HepG2 (cell line): Measurements from ENCODE around the gene NSMF. TPM values are rescaled to one million over a fixed set of nuclear protein-coding genes. Genes with fewer than 3 reads are reported as not detected.

Experiments
- ATF5 ChIP-seq: sonication (generic); formaldehyde crosslinking; IDR thresholded peaks from 2 replicates; pipeline ENCODE4 v1.4.0; 2020; ENCODE audit warnings: mild to moderate bottlenecking, low read depth, missing genetic modification reagents
- GTF3A ChIP-seq: sonication (generic); formaldehyde crosslinking; conservative IDR thresholded peaks from 2 replicates; pipeline ENCODE4 v1.4.0; 2020; ENCODE audit warnings: mild to moderate bottlenecking, missing genetic modification reagents
- MBD4 ChIP-seq: IDR thresholded peaks from 2 replicates; pipeline ENCODE4 v1.6.1; 2012; ENCODE audit warnings: low read length, inconsistent platforms, borderline replicate concordance
- TARDBP ChIP-seq: sonication (generic); formaldehyde crosslinking; IDR thresholded peaks from 2 replicates; pipeline ENCODE4 v1.8.0; 2022; ENCODE audit warnings: mild to moderate bottlenecking, missing genetic modification reagents
- TFAP4 ChIP-seq: sonication (generic); IDR thresholded peaks from 2 replicates; pipeline ENCODE4 v1.6.1; 2016; ENCODE audit warnings: low read depth, borderline replicate concordance
- UBTF ChIP-seq: sonication (generic); formaldehyde crosslinking; IDR thresholded peaks from 2 replicates; pipeline ENCODE4 v1.4.0; 2020; ENCODE audit warnings: mild to moderate bottlenecking, missing genetic modification reagents
- ZFP36L1 ChIP-seq: sonication (generic); formaldehyde crosslinking; IDR thresholded peaks from 2 replicates; pipeline ENCODE4 v1.8.0; 2022; ENCODE audit warnings: mild to moderate bottlenecking, missing genetic modification reagents, moderate library complexity
- ZNF333 ChIP-seq: sonication (generic); formaldehyde crosslinking; IDR thresholded peaks from 2 replicates; pipeline ENCODE4 v1.4.0; 2020; ENCODE audit warnings: mild to moderate bottlenecking, missing genetic modification reagents, borderline replicate concordance
- ZNF446 ChIP-seq: sonication (generic); formaldehyde crosslinking; IDR thresholded peaks from 2 replicates; pipeline ENCODE4 v1.5.0; 2020; ENCODE audit warnings: mild to moderate bottlenecking, missing genetic modification reagents
- ZNF546 ChIP-seq: sonication (generic); formaldehyde crosslinking; conservative IDR thresholded peaks from 2 replicates; pipeline ENCODE4 v1.8.1; 2023; ENCODE audit warnings: mild to moderate bottlenecking, missing genetic modification reagents
- ZNF569 ChIP-seq: sonication (generic); formaldehyde crosslinking; IDR thresholded peaks from 2 replicates; pipeline ENCODE4 v1.5.0; 2020; ENCODE audit warnings: mild to moderate bottlenecking, missing genetic modification reagents, moderate library complexity, borderline replicate concordance
- ZNF710 ChIP-seq: sonication (generic); formaldehyde crosslinking; IDR thresholded peaks from 2 replicates; pipeline ENCODE4 v1.5.0; 2020; ENCODE audit warnings: mild to moderate bottlenecking, missing genetic modification reagents, borderline replicate concordance
- ZNF850 ChIP-seq: sonication (generic); formaldehyde crosslinking; conservative IDR thresholded peaks from 2 replicates; pipeline ENCODE4 v1.9.0; 2021; ENCODE audit warnings: mild to moderate bottlenecking, missing genetic modification reagents
- polyA plus RNA-seq, 8 experiments: library from polyadenylated mRNA; depleted of rRNA in 3 of 8; stranded (reverse) in 7 of 8; unstranded in 1 of 8; fragments of >200 nt; fragmentation: Illumina TruSeq in 4 of 8; extraction: Trizol in 4 of 8; gene quantifications; 2 replicates each; pipeline versions ENCODE4 v1.2.1 to v1.2.3, GENCODE V29; 2011 to 2016; ENCODE audit warnings: low read depth in 4 of 8, missing spikeins in 1 of 8, mixed read lengths in 1 of 8; ENCODE audit not compliant: insufficient read depth in 1 of 8
- total RNA-seq, 5 experiments: library from RNA; depleted of rRNA; stranded (reverse); fragments of >200 nt; fragmentation: Illumina TruSeq; extraction: Trizol; gene quantifications; 2 replicates each; pipeline ENCODE4 v1.2.3, GENCODE V29; 2016; ENCODE audit warnings: low read depth in 1 of 5

The NSMF gene
- total and polyA plus RNA-seq, 2 of the 13 experiments (the other 11 are each of a cell fraction or from before 2014, with no cell fraction given): 44.3 to 183 TPM

GRCh38 chr9:137462986-137463930, 4.1 kb upstream of the NSMF start (continued):
- TF ChIP-seq ZNF710 (CRISPR knock-in tag) (peak; percentile 79; the same call in 1 of the 2 replicates), ZNF569 (CRISPR knock-in tag) (no peak; the same call in 1 of the 2 replicates), ZFP36L1 (peak; percentile 36; the same call in 1 of the 2 replicates), ATF5 (CRISPR knock-in tag) (0 out of 2 replicates have a peak, but pooled peaks have one; percentile 62), ZNF850 (CRISPR knock-in tag) (peak; percentile 72; the same call in 1 of the 2 replicates), ZNF446 (CRISPR knock-in tag) (0 out of 2 replicates have a peak, but pooled peaks have one; percentile 19), MBD4 (no peak), ZNF333 (CRISPR knock-in tag) (no peak), ZNF546 (0 out of 2 replicates have a peak, but pooled peaks have one; percentile 23), TARDBP (CRISPR knock-in tag) (peak; percentile 35; the same call in 1 of the 2 replicates), GTF3A (CRISPR knock-in tag) (no peak), TFAP4 (peak; percentile 56; the same call in 1 of the 2 replicates), UBTF (CRISPR knock-in tag) (peak; percentile 53; the same call in 1 of the 2 replicates)
